Mesothelial cell of epicardium (in vitro differentiated cells): ENCODE data around the gene SLIT3. TPM values are rescaled to one million over a fixed set of nuclear protein-coding genes. Genes with fewer than 3 reads are reported as not detected.

ENCODE experiments used
- DNase-seq, 2 experiments: peaks; one replicate each; pipeline ENCODE4 v3.0.0; 2021; ENCODE audit warnings: low spot score in 2 of 2; ENCODE audit not compliant: unreplicated experiment in 2 of 2
- H3K27ac Mint-ChIP-seq: 2 replicates; pipeline ENCODE4 v1.8.0; 2021; ENCODE audit warnings: mixed read lengths
- H3K27me3 Mint-ChIP-seq: 2 replicates; pipeline ENCODE4 v1.8.0; 2021; ENCODE audit warnings: low read depth, mixed read lengths
- H3K36me3 Mint-ChIP-seq: 2 replicates; pipeline ENCODE4 v1.8.0; 2021; ENCODE audit warnings: mixed read lengths
- H3K4me1 Mint-ChIP-seq: 2 replicates; pipeline ENCODE4 v1.8.0; 2021; ENCODE audit warnings: mixed read lengths
- H3K4me3 Mint-ChIP-seq: 2 replicates; pipeline ENCODE4 v1.8.0; 2021; ENCODE audit warnings: mild to moderate bottlenecking, moderate library complexity, mixed read lengths
- H3K9me3 Mint-ChIP-seq: 2 replicates; pipeline ENCODE4 v1.8.0; 2021; ENCODE audit warnings: mixed read lengths
- CTCF ChIP-seq: fragments of 200-600 bp; sonication (generic); IDR thresholded peaks from one replicate; pipeline ENCODE4 v1.5.0; 2021; ENCODE audit warnings: antibody characterized with exemption; ENCODE audit not compliant: unreplicated experiment
- total RNA-seq: library from RNA; stranded (reverse); gene quantifications from 3 replicates; pipeline ENCODE4 v1.2.1, GENCODE V29; 2021

SLIT3 gene
- total RNA-seq, 1 donor from 2014 or later: 65.1 TPM

GRCh38 chr5:169062690-169063089, 238.2 kb downstream of the SLIT3 start:
- Mint-ChIP-seq H3K27me3 (no peaks in the 10 kb centered on the region), H3K27ac (no peak overlapping the region), H3K4me1 (peaks cover 49% of the 10 kb centered on the region), H3K4me3 (no peak overlapping the region), H3K9me3 (no peaks in the 10 kb centered on the region), H3K36me3 (no peaks in the 10 kb centered on the region)
- DNase-seq: no peak
- TF ChIP-seq CTCF: no peak

GRCh38 chr5:169054506-169054905, 246.4 kb downstream of the SLIT3 start:
- Mint-ChIP-seq H3K27ac (no peak overlapping the region), H3K27me3 (no peaks in the 10 kb centered on the region), H3K4me1 (peaks cover 56% of the 10 kb centered on the region), H3K4me3 (no peak overlapping the region), H3K9me3 (no peaks in the 10 kb centered on the region), H3K36me3 (no peaks in the 10 kb centered on the region)
- no peak for DNase-seq
- no peak for TF ChIP-seq CTCF

GRCh38 chr5:169052207-169052606, 248.7 kb downstream of the SLIT3 start:
- Mint-ChIP-seq H3K4me3 (no peak overlapping the region), H3K9me3 (no peaks in the 10 kb centered on the region), H3K27ac (peak overlapping the region; percentile 48), H3K36me3 (no peaks in the 10 kb centered on the region), H3K27me3 (no peaks in the 10 kb centered on the region), H3K4me1 (peaks cover 64% of the 10 kb centered on the region)
- no peak for DNase-seq
- no peak for TF ChIP-seq CTCF

- no peak for TF ChIP-seq CTCF
- DNase-seq: no peak
- Mint-ChIP-seq H3K4me1 (peaks cover 56% of the 10 kb centered on the region), H3K36me3 (no peaks in the 10 kb centered on the region), H3K27me3 (no peaks in the 10 kb centered on the region), H3K4me3 (no peak overlapping the region), H3K9me3 (no peaks in the 10 kb centered on the region), H3K27ac (peak overlapping the region; percentile 48)
These were observed 249.6 kb downstream of the SLIT3 start for GRCh38 chr5:169051351-169051750.

GRCh38 chr5:169050636-169051035, 250.3 kb downstream of the SLIT3 start:
- Mint-ChIP-seq H3K4me3 (no peak overlapping the region), H3K27ac (peak overlapping the region; percentile 18), H3K27me3 (no peaks in the 10 kb centered on the region), H3K9me3 (no peaks in the 10 kb centered on the region), H3K36me3 (no peaks in the 10 kb centered on the region), H3K4me1 (peaks cover 49% of the 10 kb centered on the region)
- DNase-seq: no peak
- no peak for TF ChIP-seq CTCF

DNA sequence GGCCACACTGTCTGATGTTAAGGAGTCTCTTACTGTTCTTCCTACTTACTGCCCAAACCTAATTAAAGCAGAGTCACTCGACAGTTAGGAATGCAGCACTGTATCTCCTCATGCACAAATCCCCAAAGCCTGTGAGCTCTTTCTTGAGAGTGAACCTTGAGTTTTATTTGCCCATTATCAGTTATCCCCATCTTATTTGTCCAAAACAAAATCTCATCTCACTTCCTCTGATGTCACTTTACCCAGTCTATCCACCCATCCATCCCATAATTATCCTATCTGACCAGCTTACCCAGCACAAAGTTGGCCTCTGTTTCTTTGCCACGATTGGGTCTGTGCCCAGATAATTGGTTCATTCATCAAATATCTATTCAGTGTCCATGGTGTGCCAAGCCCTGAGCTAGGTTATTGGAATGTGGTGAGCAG, 250.8 kb downstream of the SLIT3 start:
- DNase-seq: no peak
- no peak for TF ChIP-seq CTCF
- no peaks in the 10 kb centered on the region for H3K36me3 Mint-ChIP-seq
- H3K27me3 Mint-ChIP-seq: no peaks in the 10 kb centered on the region
- no peaks in the 10 kb centered on the region for H3K9me3 Mint-ChIP-seq
- H3K27ac Mint-ChIP-seq: peak overlapping the region; percentile 18
- H3K4me3 Mint-ChIP-seq: no peak overlapping the region
- peaks cover 46% of the 10 kb centered on the region for H3K4me1 Mint-ChIP-seq
